Cardiac fibroblast (primary cell): ENCODE measurements around the gene SLC16A3.
A peak's percentile ranks its signal among the peaks of the same experiment; 100 is the strongest.
"Not testable (repeated sequence)": the region's sequence is repeated elsewhere in the genome, so short reads cannot be mapped to it uniquely, and the experiment has no call there.

Source experiments
- DNase-seq, 2 donors: peaks; one replicate each; pipeline versions ENCODE4 v3.0.0 to v3.0.0-alpha.2; 2010; ENCODE audit warnings: low read depth in 2 of 2
- H3K4me3 ChIP-seq, 2 donors: replicated peaks in 1 of 2; 1 replicate in 1 of 2; 2 replicates in 1 of 2; pipeline ENCODE4 v1.5.1; 2011; ENCODE audit warnings: low read depth in 2 of 2, low read length in 2 of 2, mild to moderate bottlenecking in 2 of 2, moderate library complexity in 1 of 2
- CTCF ChIP-seq: IDR thresholded peaks from one replicate; pipeline ENCODE4 v1.5.1; 2011; ENCODE audit warnings: low read depth, mild to moderate bottlenecking, low read length, inconsistent platforms

The SLC16A3 gene

GRCh38 chr17:82204831-82205719 is 23.8 kb upstream of the SLC16A3 start:
- DNase-seq: peak; percentile 61 to 84
- no peak for TF ChIP-seq CTCF
- no peak overlapping the region for H3K4me3 ChIP-seq

- peak; percentile 93 for TF ChIP-seq CTCF
- H3K4me3 ChIP-seq: no peak overlapping the region
Measured at GRCh38 chr17:82205720-82206508, 22.9 kb upstream of the SLC16A3 start.

DNA sequence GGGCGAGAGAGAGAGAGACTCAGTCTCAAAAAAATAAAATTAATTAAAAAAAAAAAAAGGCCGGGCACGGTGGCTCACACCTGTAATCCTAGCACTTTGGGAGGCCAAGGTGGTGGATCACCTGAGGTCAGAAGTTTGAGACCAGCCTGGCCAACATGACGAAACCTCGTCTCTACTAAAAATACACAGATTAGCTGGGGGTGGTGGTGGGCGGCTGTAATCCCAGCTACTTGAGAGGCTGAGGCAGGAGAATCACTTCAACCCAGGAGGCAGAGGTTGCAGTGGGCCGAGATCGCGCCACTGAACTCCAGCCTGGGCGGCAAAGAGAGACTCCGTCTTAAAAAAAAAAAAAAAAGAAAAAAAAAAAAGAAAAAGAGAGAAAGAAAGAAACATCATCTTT is 18.2 kb upstream of the SLC16A3 start:
- not testable (repeated sequence) for DNase-seq, H3K4me3 ChIP-seq

More at GRCh38 chr17:82205720-82206508, 22.9 kb upstream of the SLC16A3 start:
- DNase-seq: peak; percentile 92

DNA sequence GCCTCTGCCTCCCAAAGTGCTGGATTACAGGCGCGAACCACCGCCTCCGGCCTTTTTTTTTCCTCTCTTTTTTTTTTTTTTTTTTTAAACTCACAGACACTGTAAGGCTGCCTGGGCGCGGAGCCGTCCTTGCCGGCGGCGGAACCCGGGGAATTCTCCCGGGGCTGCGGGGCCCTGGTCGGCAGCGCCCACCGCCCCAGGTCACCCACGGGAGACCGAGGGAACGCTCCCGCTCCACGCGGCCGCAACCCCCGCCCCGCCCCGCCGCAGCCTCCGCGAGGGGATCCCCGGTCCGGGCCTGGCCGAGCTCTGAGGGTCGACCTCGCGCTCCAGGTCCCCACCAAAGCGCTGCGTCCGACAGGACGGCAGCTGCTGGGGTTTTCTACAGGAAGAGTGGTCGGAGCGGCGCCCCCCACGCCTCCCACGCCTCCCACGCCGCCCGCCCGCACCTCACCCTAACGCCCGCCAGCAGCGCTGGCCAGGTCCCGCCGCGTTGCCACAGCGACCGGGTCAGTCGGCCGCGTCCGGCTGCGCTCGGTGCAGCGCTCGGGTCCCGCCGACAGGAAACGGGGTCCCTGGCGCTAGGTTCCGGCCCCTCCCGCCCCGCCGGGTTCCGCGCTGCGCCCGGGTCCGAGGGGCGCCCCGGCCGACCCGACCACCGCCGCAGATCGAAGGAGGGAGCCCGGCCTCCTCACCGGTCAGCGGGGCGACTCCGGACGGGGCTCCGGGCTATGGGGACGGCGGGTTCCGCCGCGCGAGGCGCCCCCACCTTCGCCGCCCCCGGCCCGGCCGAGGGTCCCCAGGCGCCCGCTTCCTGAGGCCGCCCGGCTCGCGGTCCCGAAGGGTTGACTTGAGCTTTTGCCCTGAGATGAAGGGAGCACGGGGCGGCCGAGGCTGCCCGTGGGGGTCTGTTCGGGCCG is 16.3 kb upstream of the SLC16A3 start, which contains the start of gene CCDC57:
TSS of gene CCDC57 (minus strand) at position 512 of the 920 bp plus-strand sequence. CDS start 10,898 bp downstream, outside the sequence.
- DNase-seq: peak; percentile 79 to 85
- TF ChIP-seq CTCF: no peak
- peak within 1 kb of the TSS; percentile 56 to 77 for H3K4me3 ChIP-seq

- TF ChIP-seq CTCF: no peak
- DNase-seq: peak; percentile 77 to 82
- H3K4me3 ChIP-seq: peak overlapping the region; percentile 49 to 77
Measured at GRCh38 chr17:82213251-82214011, 15.4 kb upstream of the SLC16A3 start.

DNA sequence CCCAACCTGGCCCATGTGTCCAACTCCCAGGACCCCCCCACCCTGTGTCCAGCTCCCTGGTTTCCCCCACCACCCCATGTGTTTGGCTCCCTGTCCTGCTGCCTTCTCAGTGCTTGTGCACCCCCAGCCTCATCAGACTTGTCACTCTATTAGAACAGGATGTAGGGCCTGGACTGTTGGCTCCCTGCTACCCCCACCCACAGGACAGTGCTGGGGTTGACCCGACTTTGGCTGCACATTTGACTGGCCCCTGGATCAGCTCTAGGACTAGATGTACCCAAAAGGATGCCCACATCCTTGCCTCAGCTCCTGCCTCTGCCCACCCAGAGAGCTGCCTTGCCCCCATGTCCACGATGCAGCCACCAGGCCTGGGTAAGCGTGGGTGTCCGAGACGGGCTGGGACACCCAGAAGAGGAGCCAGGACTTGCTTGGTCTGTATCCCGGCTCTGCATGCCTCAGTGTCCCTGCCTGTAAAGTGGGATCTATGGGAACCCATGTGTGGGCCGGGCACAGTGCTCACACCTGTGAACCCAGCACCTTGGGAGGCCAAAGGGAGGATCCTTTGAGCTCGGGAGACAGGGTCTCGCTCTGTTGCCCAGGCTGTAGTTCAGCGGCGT is 14.7 kb upstream of the SLC16A3 start:
- TF ChIP-seq CTCF: no peak
- DNase-seq: no peak
- no peak overlapping the region for H3K4me3 ChIP-seq
